HepG2 (cell line): ENCODE results near the gene KLF13. TPM values are rescaled to one million over a fixed set of nuclear protein-coding genes. Genes with fewer than 3 reads are reported as not detected.

Experiments used
- ESRRA ChIP-seq: sonication (generic); formaldehyde crosslinking; IDR thresholded peaks from 2 replicates; pipeline ENCODE4 v1.5.1; 2020; ENCODE audit warnings: mild to moderate bottlenecking, low read depth, missing genetic modification reagents
- FOXA1 ChIP-seq, 2 experiments: fragments of 450-650 bp in 1 of 2; sonication (generic) in 1 of 2; formaldehyde crosslinking in 1 of 2; IDR thresholded peaks; 2 replicates each; pipeline versions ENCODE4 v1.4.0 to v1.6.1; 2016 to 2020; ENCODE audit warnings: missing genetic modification reagents in 1 of 2
- GZF1 ChIP-seq: sonication (generic); formaldehyde crosslinking; IDR thresholded peaks from 2 replicates; pipeline ENCODE4 v1.5.1; 2020; ENCODE audit warnings: mild to moderate bottlenecking, missing genetic modification reagents
- KAT8 ChIP-seq: IDR thresholded peaks from 2 replicates; pipeline ENCODE4 v1.6.1; 2016; ENCODE audit warnings: missing genetic modification reagents, missing compliant biosample characterization
- KLF15 ChIP-seq: sonication (generic); formaldehyde crosslinking; IDR thresholded peaks from 2 replicates; pipeline ENCODE4 v1.8.1; 2023; ENCODE audit warnings: borderline replicate concordance, mild to moderate bottlenecking, inconsistent platforms, missing genetic modification reagents, mixed read lengths
- NFKB2 ChIP-seq: sonication (generic); formaldehyde crosslinking; IDR thresholded peaks from 2 replicates; pipeline ENCODE4 v1.4.0; 2020; ENCODE audit warnings: missing genetic modification reagents, borderline replicate concordance
- NFKBIZ ChIP-seq: IDR thresholded peaks from 2 replicates; pipeline ENCODE4 v1.6.1; 2018; ENCODE audit warnings: missing genetic modification reagents, missing compliant biosample characterization
- PPARG ChIP-seq: conservative IDR thresholded peaks from 2 replicates; pipeline ENCODE4 v1.6.1; 2016; ENCODE audit warnings: missing biosample characterization, missing genetic modification reagents
- ZNF180 ChIP-seq: sonication (generic); formaldehyde crosslinking; IDR thresholded peaks from 2 replicates; pipeline ENCODE4 v1.4.0; 2020; ENCODE audit warnings: low read depth, missing genetic modification reagents, borderline replicate concordance
- ZNF460 ChIP-seq: sonication (generic); formaldehyde crosslinking; IDR thresholded peaks from 2 replicates; pipeline ENCODE4 v1.5.1; 2020; ENCODE audit warnings: missing genetic modification reagents, mild to moderate bottlenecking, borderline replicate concordance
- polyA plus RNA-seq, 8 experiments: library from polyadenylated mRNA; depleted of rRNA in 3 of 8; stranded (reverse) in 7 of 8; unstranded in 1 of 8; fragments of >200 nt; fragmentation: Illumina TruSeq in 4 of 8; extraction: Trizol in 4 of 8; gene quantifications; 2 replicates each; pipeline versions ENCODE4 v1.2.1 to v1.2.3, GENCODE V29; 2011 to 2016; ENCODE audit warnings: low read depth in 4 of 8, missing spikeins in 1 of 8, mixed read lengths in 1 of 8; ENCODE audit not compliant: insufficient read depth in 1 of 8
- total RNA-seq, 5 experiments: library from RNA; depleted of rRNA; stranded (reverse); fragments of >200 nt; fragmentation: Illumina TruSeq; extraction: Trizol; gene quantifications; 2 replicates each; pipeline ENCODE4 v1.2.3, GENCODE V29; 2016; ENCODE audit warnings: low read depth in 1 of 5
- TF ChIP-seq, protein P1 (sequence below): sonication (generic); formaldehyde crosslinking; IDR thresholded peaks from 2 replicates; pipeline ENCODE4 v1.8.1; 2023; ENCODE audit warnings: mild to moderate bottlenecking, missing genetic modification reagents, borderline replicate concordance
- TF ChIP-seq, protein P2 (sequence below): sonication (generic); formaldehyde crosslinking; conservative IDR thresholded peaks from 2 replicates; pipeline ENCODE4 v1.5.0; 2020; ENCODE audit warnings: missing genetic modification reagents
- TF ChIP-seq, protein P3 (sequence below): sonication (generic); formaldehyde crosslinking; IDR thresholded peaks from 2 replicates; pipeline ENCODE4 v1.5.0; 2020; ENCODE audit warnings: missing genetic modification reagents, mild to moderate bottlenecking, borderline replicate concordance
- TF ChIP-seq, protein P4 (sequence below): IDR thresholded peaks from 2 replicates; pipeline ENCODE4 v1.4.0; 2020; ENCODE audit warnings: mild to moderate bottlenecking, missing genetic modification reagents
- TF ChIP-seq, protein P5 (sequence below): IDR thresholded peaks from 2 replicates; pipeline ENCODE4 v1.6.1; 2016; ENCODE audit warnings: missing compliant biosample characterization, missing genetic modification reagents, borderline replicate concordance
- TF ChIP-seq, protein P6 (sequence below): sonication (generic); formaldehyde crosslinking; IDR thresholded peaks from 2 replicates; pipeline ENCODE4 v1.4.0; 2020; ENCODE audit warnings: mild to moderate bottlenecking, missing genetic modification reagents
- TF ChIP-seq, protein P7 (sequence below): sonication (generic); formaldehyde crosslinking; IDR thresholded peaks from 2 replicates; pipeline ENCODE4 v1.8.0; 2022; ENCODE audit warnings: mild to moderate bottlenecking, missing genetic modification reagents, moderate library complexity

The KLF13 gene
- total and polyA plus RNA-seq, 2 of the 13 experiments (the other 11 are each of a cell fraction or from before 2014, with no cell fraction given), result 16.8 to 25.1 TPM

DNA sequence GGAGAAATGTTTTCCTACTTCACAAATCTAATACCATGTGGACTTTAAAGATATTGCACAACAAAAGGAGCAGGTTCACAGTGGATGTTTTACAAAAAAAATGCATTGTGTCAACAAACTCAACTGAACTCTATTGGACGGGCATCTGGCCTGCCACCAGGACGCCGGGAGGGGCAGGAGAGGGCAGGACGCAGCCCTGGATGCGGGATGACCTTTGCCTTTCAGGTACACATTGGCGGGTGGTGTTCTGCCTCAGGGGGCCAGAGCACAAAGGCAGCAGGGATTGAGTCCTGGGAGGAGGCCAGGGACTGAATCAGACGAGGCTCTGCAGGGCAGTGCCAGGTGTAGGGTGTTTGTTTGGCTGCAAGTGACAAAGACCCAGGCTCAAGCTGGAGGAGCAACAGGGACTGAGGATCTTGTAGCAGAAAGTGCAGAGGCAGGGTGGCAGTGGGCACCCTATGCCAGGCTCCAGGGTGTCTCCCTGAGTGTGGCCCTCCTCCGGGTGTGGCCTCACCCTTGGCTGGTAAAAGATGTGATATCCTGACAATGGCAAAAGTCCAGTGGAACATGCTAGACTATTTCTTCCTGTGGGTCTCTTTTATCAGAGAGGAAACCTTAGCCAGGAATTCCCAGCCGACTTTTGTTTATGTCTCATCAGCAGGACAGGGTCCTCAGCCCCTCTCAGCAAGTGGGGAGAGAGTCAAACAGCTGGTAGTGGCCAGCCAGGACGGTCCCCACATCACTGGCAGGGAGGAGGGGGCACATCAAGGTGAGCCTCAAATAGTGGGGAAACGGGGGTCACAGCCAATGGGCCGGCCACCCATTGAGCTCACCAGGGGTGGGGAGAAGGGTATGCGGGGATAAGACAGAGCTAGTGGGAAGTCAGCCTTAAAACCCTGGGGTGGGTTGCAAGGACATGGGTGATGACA is 29.7 kb upstream of the KLF13 start (continued):
- TF ChIP-seq, protein P1, sequence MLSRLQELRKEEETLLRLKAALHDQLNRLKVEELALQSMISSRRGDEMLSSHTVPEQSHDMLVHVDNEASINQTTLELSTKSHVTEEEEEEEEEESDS (CRISPR knock-in tag), result no peak
- peak; percentile 90; the same call in 1 of the 2 replicates for TF ChIP-seq NFKBIZ
- peak; percentile 31; the same call in 1 of the 2 replicates for TF ChIP-seq NFKB2 (CRISPR knock-in tag)
- no peak for TF ChIP-seq ZNF460
- no peak for TF ChIP-seq GZF1 (CRISPR knock-in tag)
- TF ChIP-seq ZNF180 (CRISPR knock-in tag), result no peak
- TF ChIP-seq, protein P2, sequence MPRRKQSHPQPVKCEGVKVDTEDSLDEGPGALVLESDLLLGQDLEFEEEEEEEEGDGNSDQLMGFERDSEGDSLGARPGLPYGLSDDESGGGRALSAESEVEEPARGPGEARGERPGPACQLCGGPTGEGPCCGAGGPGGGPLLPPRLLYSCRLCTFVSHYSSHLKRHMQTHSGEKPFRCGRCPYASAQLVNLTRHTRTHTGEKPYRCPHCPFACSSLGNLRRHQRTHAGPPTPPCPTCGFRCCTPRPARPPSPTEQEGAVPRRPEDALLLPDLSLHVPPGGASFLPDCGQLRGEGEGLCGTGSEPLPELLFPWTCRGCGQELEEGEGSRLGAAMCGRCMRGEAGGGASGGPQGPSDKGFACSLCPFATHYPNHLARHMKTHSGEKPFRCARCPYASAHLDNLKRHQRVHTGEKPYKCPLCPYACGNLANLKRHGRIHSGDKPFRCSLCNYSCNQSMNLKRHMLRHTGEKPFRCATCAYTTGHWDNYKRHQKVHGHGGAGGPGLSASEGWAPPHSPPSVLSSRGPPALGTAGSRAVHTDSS (CRISPR knock-in tag), result no peak
- TF ChIP-seq, protein P3, sequence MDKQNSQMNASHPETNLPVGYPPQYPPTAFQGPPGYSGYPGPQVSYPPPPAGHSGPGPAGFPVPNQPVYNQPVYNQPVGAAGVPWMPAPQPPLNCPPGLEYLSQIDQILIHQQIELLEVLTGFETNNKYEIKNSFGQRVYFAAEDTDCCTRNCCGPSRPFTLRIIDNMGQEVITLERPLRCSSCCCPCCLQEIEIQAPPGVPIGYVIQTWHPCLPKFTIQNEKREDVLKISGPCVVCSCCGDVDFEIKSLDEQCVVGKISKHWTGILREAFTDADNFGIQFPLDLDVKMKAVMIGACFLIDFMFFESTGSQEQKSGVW (CRISPR knock-in tag), result no peak
- peak; percentile 93 for TF ChIP-seq PPARG
- peak; percentile 73 for TF ChIP-seq FOXA1 (IDR thresholded peaks at IDR 0.05)
- peak; percentile 96 for TF ChIP-seq FOXA1 (CRISPR knock-in tag; IDR thresholded peaks at IDR 0.05)
- peak; percentile 85 for TF ChIP-seq ESRRA
- TF ChIP-seq, protein P4, sequence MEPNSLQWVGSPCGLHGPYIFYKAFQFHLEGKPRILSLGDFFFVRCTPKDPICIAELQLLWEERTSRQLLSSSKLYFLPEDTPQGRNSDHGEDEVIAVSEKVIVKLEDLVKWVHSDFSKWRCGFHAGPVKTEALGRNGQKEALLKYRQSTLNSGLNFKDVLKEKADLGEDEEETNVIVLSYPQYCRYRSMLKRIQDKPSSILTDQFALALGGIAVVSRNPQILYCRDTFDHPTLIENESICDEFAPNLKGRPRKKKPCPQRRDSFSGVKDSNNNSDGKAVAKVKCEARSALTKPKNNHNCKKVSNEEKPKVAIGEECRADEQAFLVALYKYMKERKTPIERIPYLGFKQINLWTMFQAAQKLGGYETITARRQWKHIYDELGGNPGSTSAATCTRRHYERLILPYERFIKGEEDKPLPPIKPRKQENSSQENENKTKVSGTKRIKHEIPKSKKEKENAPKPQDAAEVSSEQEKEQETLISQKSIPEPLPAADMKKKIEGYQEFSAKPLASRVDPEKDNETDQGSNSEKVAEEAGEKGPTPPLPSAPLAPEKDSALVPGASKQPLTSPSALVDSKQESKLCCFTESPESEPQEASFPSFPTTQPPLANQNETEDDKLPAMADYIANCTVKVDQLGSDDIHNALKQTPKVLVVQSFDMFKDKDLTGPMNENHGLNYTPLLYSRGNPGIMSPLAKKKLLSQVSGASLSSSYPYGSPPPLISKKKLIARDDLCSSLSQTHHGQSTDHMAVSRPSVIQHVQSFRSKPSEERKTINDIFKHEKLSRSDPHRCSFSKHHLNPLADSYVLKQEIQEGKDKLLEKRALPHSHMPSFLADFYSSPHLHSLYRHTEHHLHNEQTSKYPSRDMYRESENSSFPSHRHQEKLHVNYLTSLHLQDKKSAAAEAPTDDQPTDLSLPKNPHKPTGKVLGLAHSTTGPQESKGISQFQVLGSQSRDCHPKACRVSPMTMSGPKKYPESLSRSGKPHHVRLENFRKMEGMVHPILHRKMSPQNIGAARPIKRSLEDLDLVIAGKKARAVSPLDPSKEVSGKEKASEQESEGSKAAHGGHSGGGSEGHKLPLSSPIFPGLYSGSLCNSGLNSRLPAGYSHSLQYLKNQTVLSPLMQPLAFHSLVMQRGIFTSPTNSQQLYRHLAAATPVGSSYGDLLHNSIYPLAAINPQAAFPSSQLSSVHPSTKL, result peak; percentile 99
- TF ChIP-seq, protein P5, sequence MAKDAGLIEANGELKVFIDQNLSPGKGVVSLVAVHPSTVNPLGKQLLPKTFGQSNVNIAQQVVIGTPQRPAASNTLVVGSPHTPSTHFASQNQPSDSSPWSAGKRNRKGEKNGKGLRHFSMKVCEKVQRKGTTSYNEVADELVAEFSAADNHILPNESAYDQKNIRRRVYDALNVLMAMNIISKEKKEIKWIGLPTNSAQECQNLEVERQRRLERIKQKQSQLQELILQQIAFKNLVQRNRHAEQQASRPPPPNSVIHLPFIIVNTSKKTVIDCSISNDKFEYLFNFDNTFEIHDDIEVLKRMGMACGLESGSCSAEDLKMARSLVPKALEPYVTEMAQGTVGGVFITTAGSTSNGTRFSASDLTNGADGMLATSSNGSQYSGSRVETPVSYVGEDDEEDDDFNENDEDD (CRISPR knock-in tag), result peak; percentile 74; the same call in 1 of the 2 replicates
- peak; percentile 78 for TF ChIP-seq KAT8 (CRISPR knock-in tag)
- TF ChIP-seq KLF15 (CRISPR knock-in tag), result no peak
- TF ChIP-seq, protein P6, sequence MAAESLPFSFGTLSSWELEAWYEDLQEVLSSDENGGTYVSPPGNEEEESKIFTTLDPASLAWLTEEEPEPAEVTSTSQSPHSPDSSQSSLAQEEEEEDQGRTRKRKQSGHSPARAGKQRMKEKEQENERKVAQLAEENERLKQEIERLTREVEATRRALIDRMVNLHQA (CRISPR knock-in tag), result no peak
- TF ChIP-seq, protein P7, sequence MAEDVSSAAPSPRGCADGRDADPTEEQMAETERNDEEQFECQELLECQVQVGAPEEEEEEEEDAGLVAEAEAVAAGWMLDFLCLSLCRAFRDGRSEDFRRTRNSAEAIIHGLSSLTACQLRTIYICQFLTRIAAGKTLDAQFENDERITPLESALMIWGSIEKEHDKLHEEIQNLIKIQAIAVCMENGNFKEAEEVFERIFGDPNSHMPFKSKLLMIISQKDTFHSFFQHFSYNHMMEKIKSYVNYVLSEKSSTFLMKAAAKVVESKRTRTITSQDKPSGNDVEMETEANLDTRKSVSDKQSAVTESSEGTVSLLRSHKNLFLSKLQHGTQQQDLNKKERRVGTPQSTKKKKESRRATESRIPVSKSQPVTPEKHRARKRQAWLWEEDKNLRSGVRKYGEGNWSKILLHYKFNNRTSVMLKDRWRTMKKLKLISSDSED (CRISPR knock-in tag), result no peak
